ENCODE results near the gene RALGPS2. TPM values are rescaled to one million over a fixed set of nuclear protein-coding genes. Genes with fewer than 3 reads are reported as not detected.
"Not testable (repeated sequence)": the region's sequence is repeated elsewhere in the genome, so short reads cannot be mapped to it uniquely, and the experiment has no call there.

The RALGPS2 gene
- total RNA-seq, 2 experiments from 2014 or later, result 91.6 to 102 TPM

- H3K9me3 ChIP-seq (ENCODE audit: low read length), result peaks cover 19% of the 10 kb centered on the region; the same call in 1 of the 2 replicates
- peaks cover 47% of the 10 kb centered on the region for H3K4me1 ChIP-seq (ENCODE audit: insufficient read depth, low read length, poor library complexity, severe bottlenecking)
- peaks cover 80% of the 10 kb centered on the region for H3K79me2 ChIP-seq (ENCODE audit: insufficient read depth, low read depth, low read length)
- TF ChIP-seq EZH2phosphoT487 (IDR thresholded peaks at IDR 0.05; ENCODE audit: borderline replicate concordance, low read depth, low read length), result no peak
- POLR2A ChIA-PET, result interaction anchor here (0.7 to 2.6 kb wide), 9 partner anchors 9 to 174 kb away, joined by 3 to 15 read pairs (median 4); no protein-coding TSS in a partner anchor
- CTCF ChIA-PET (ENCODE audit: unreplicated experiment), result interaction anchor here (1.0 to 1.1 kb wide), 2 partner anchors 25 to 206 kb away, joined by 4 read pairs; partner anchors contain the start of gene RALGPS2
- H3K4me2 ChIP-seq (ENCODE audit: low read length), result peak overlapping the region; percentile 55
- no peaks in the 10 kb centered on the region for H3K9me2 ChIP-seq (ENCODE audit: insufficient read depth, low read length)
- intact Hi-C loops (cut with micrococcal nuclease; ENCODE audit: unreplicated experiment), result no loop called here
- BruUV-seq (replicated peaks), result no TSS peak
- no peaks in the 10 kb centered on the region for H4K20me1 ChIP-seq (ENCODE audit: insufficient read depth, low read length)
- peaks cover 75% of the 10 kb centered on the region for H3K36me3 ChIP-seq (ENCODE audit: insufficient read depth, low read length)
- peak overlapping the region; percentile 40 for H3K4me3 ChIP-seq (ENCODE audit: low read depth, low read length, poor library complexity, severe bottlenecking)
- no peak overlapping the region for H2AFZ ChIP-seq (ENCODE audit: low read length)
- no peak for DNase-seq (ENCODE audit: low spot score)
- H3K27ac ChIP-seq (ENCODE audit: low read depth, low read length, poor library complexity, severe bottlenecking), result peak overlapping the region; percentile 71
Observed at GRCh38 chr1:178749581-178750166, 24.6 kb downstream of the RALGPS2 start.

GRCh38 chr1:178751046-178751445 is 26.0 kb downstream of the RALGPS2 start:
- ChIA-PET POLR2A (interaction anchor here (0.6 to 2.6 kb wide), 18 partner anchors 8 to 693 kb away, joined by 3 to 15 read pairs (median 4); partner anchors contain the start of gene RALGPS2), CTCF (ENCODE audit: unreplicated experiment) (interaction anchor here (1.1 kb wide), 1 partner anchor 208 kb away, joined by 4 read pairs; no protein-coding TSS in a partner anchor)
- H3K9me2 ChIP-seq (ENCODE audit: insufficient read depth, low read length), result no peaks in the 10 kb centered on the region
- no peak overlapping the region for H2AFZ ChIP-seq (ENCODE audit: low read length)
- no peak for TF ChIP-seq EZH2phosphoT487 (IDR thresholded peaks at IDR 0.05; ENCODE audit: borderline replicate concordance, low read depth, low read length)
- no peak for TF ChIP-seq CTCF (conservative IDR thresholded peaks at IDR 0.05; ENCODE audit: low read length)
- no peak for DNase-seq (ENCODE audit: low spot score)
- H3K36me3 ChIP-seq (ENCODE audit: insufficient read depth, low read length), result peaks cover 76% of the 10 kb centered on the region
- H4K20me1 ChIP-seq (ENCODE audit: insufficient read depth, low read length), result no peaks in the 10 kb centered on the region
- peaks cover 32% of the 10 kb centered on the region; the same call in 1 of the 2 replicates for H3K9me3 ChIP-seq (ENCODE audit: low read length)
- H3K4me1 ChIP-seq (ENCODE audit: insufficient read depth, low read length, poor library complexity, severe bottlenecking), result peaks cover 47% of the 10 kb centered on the region
- H3K27ac ChIP-seq (ENCODE audit: low read depth, low read length, poor library complexity, severe bottlenecking), result peak overlapping the region; percentile 71
- peak overlapping the region; percentile 55 for H3K4me2 ChIP-seq (ENCODE audit: low read length)
- peak overlapping the region; percentile 40 for H3K4me3 ChIP-seq (ENCODE audit: low read depth, low read length, poor library complexity, severe bottlenecking)
- TSS peak; percentile 2 for BruUV-seq (replicated peaks)
- intact Hi-C loops (cut with micrococcal nuclease; ENCODE audit: unreplicated experiment), result no loop called here
- peaks cover 83% of the 10 kb centered on the region for H3K79me2 ChIP-seq (ENCODE audit: insufficient read depth, low read depth, low read length)

GRCh38 chr1:178752891-178753290 is 27.8 kb downstream of the RALGPS2 start:
- no TSS peak for BruUV-seq (replicated peaks)
- Histone ChIP-seq H3K9me3 (ENCODE audit: low read length) (peaks cover 51% of the 10 kb centered on the region), H3K79me2 (ENCODE audit: insufficient read depth, low read depth, low read length) (peaks cover 93% of the 10 kb centered on the region), H4K20me1 (ENCODE audit: insufficient read depth, low read length) (no peaks in the 10 kb centered on the region), H3K4me3 (ENCODE audit: low read depth, low read length, poor library complexity, severe bottlenecking) (no peak overlapping the region), H2AFZ (ENCODE audit: low read length) (no peak overlapping the region), H3K4me1 (ENCODE audit: insufficient read depth, low read length, poor library complexity, severe bottlenecking) (peaks cover 47% of the 10 kb centered on the region), H3K36me3 (ENCODE audit: insufficient read depth, low read length) (peaks cover 76% of the 10 kb centered on the region), H3K9me2 (ENCODE audit: insufficient read depth, low read length) (no peaks in the 10 kb centered on the region), H3K4me2 (ENCODE audit: low read length) (peak overlapping the region; percentile 55), H3K27ac (ENCODE audit: low read depth, low read length, poor library complexity, severe bottlenecking) (peak overlapping the region; percentile 71)
- no peak for DNase-seq (ENCODE audit: low spot score)
- TF ChIP-seq EZH2phosphoT487 (IDR thresholded peaks at IDR 0.05; ENCODE audit: borderline replicate concordance, low read depth, low read length) (no peak), CTCF (conservative IDR thresholded peaks at IDR 0.05; ENCODE audit: low read length) (no peak)
- ChIA-PET POLR2A (interaction anchor here (0.8 to 2.2 kb wide), 13 partner anchors 9 to 250 kb away, joined by 3 to 10 read pairs (median 5); no protein-coding TSS in a partner anchor), CTCF (ENCODE audit: unreplicated experiment) (interaction anchor here (1.7 kb wide), 1 partner anchor 210 kb away, joined by 4 read pairs; no protein-coding TSS in a partner anchor)
- intact Hi-C loops (cut with micrococcal nuclease; ENCODE audit: unreplicated experiment), result loop anchor here (1.0 to 2.0 kb wide), 3 partner anchors 26 to 211 kb away; no protein-coding TSS in a partner anchor

GRCh38 chr1:178754655-178755256 is 29.7 kb downstream of the RALGPS2 start:
- Histone ChIP-seq H3K4me1 (ENCODE audit: insufficient read depth, low read length, poor library complexity, severe bottlenecking) (peaks cover 38% of the 10 kb centered on the region), H3K79me2 (ENCODE audit: insufficient read depth, low read depth, low read length) (peaks cover 100% of the 10 kb centered on the region), H3K9me3 (ENCODE audit: low read length) (peaks cover 69% of the 10 kb centered on the region), H3K36me3 (ENCODE audit: insufficient read depth, low read length) (peaks cover 77% of the 10 kb centered on the region)
- H4K20me1 ChIP-seq (ENCODE audit: insufficient read depth, low read length); DNase-seq (ENCODE audit: low spot score); intact Hi-C loops (cut with micrococcal nuclease; ENCODE audit: unreplicated experiment); H3K9me2 ChIP-seq (ENCODE audit: insufficient read depth, low read length); H2AFZ ChIP-seq (ENCODE audit: low read length); H3K4me2 ChIP-seq (ENCODE audit: low read length); CTCF ChIA-PET (ENCODE audit: unreplicated experiment); BruUV-seq (replicated peaks); H3K4me3 ChIP-seq (ENCODE audit: low read depth, low read length, poor library complexity, severe bottlenecking); H3K27ac ChIP-seq (ENCODE audit: low read depth, low read length, poor library complexity, severe bottlenecking): not testable (repeated sequence)
- POLR2A ChIA-PET, result interaction anchor here (0.8 kb wide), 1 partner anchor 213 kb away, joined by 3 read pairs; no protein-coding TSS in a partner anchor
